HG02973 (cell line): Measurements from ENCODE around the gene C1QL3.

Source experiments
- ATAC-seq: cut with Tn5 transposase; IDR thresholded peaks from one replicate; pipeline ENCODE4 v1.9.1; 2021; ENCODE audit warnings: moderate library complexity; ENCODE audit not compliant: unreplicated experiment

C1QL3 gene

GRCh38 chr10:16497911-16498310 is 23.8 kb downstream of the C1QL3 start:
- ATAC-seq, result no peak

- ATAC-seq, result no peak
Observed at GRCh38 chr10:16493884-16494536, 27.7 kb downstream of the C1QL3 start.

- no peak for ATAC-seq
Observed at GRCh38 chr10:16491933-16492332, 29.7 kb downstream of the C1QL3 start.

- ATAC-seq, result no peak
Observed at GRCh38 chr10:16490511-16490910, 31.2 kb downstream of the C1QL3 start.

- no peak for ATAC-seq
Observed at GRCh38 chr10:16483241-16483917, 38.3 kb downstream of the C1QL3 start.

- ATAC-seq, result no peak
Observed at GRCh38 chr10:16481052-16481728, 40.5 kb downstream of the C1QL3 start.

- ATAC-seq, result no peak
Observed at GRCh38 chr10:16478801-16479200, 42.9 kb downstream of the C1QL3 start.

- no peak for ATAC-seq
Observed at GRCh38 chr10:16477757-16478156, 43.9 kb downstream of the C1QL3 start.

- no peak for ATAC-seq
Observed at GRCh38 chr10:16472828-16473227, 48.9 kb downstream of the C1QL3 start.

- ATAC-seq, result no peak
Observed at GRCh38 chr10:16470747-16471146, 50.9 kb downstream of the C1QL3 start.

- no peak for ATAC-seq
Observed at GRCh38 chr10:16466001-16466400, 55.7 kb downstream of the C1QL3 start.
